Activated gamma-delta T cell (primary cell): Measurements from ENCODE around the gene DNM3.

Experiments
- DNase-seq: peaks from one replicate; lab custom pipeline; 2025; lab: John Stamatoyannopoulos, UW

DNM3 gene

GRCh38 chr1:172238965-172239364, 397.7 kb downstream of the DNM3 start:
- no peak for DNase-seq

GRCh38 chr1:172239901-172240300, 398.6 kb downstream of the DNM3 start:
- no peak for DNase-seq

GRCh38 chr1:172241540-172241939, 400.2 kb downstream of the DNM3 start:
- no peak for DNase-seq

GRCh38 chr1:172244865-172245264, 403.6 kb downstream of the DNM3 start:
- no peak for DNase-seq

GRCh38 chr1:172245788-172246187, 404.5 kb downstream of the DNM3 start:
- no peak for DNase-seq

- no peak for DNase-seq
These were observed 405.5 kb downstream of the DNM3 start for GRCh38 chr1:172246521-172247390.

GRCh38 chr1:172251486-172251885, 410.2 kb downstream of the DNM3 start:
- DNase-seq: no peak

GRCh38 chr1:172252321-172252720, 411.0 kb downstream of the DNM3 start:
- no peak for DNase-seq

GRCh38 chr1:172252958-172253357, 411.7 kb downstream of the DNM3 start:
- no peak for DNase-seq

- no peak for DNase-seq
These were observed 413.4 kb downstream of the DNM3 start for GRCh38 chr1:172254521-172255222.

- DNase-seq: no peak
These were observed 413.9 kb downstream of the DNM3 start for GRCh38 chr1:172255223-172255560.

GRCh38 chr1:172265905-172266304, 424.6 kb downstream of the DNM3 start:
- no peak for DNase-seq

GRCh38 chr1:172266528-172267174, 425.4 kb downstream of the DNM3 start:
- no peak for DNase-seq

GRCh38 chr1:172268237-172268636, 426.9 kb downstream of the DNM3 start:
- DNase-seq: no peak

GRCh38 chr1:172269084-172269483, 427.8 kb downstream of the DNM3 start:
- DNase-seq: no peak

- DNase-seq: no peak
These were observed 428.3 kb downstream of the DNM3 start for GRCh38 chr1:172269644-172270043.

- DNase-seq: no peak
These were observed 429.3 kb downstream of the DNM3 start for GRCh38 chr1:172270605-172271004.

- no peak for DNase-seq
These were observed 430.8 kb downstream of the DNM3 start for GRCh38 chr1:172272087-172272486.

GRCh38 chr1:172273647-172274396, 432.5 kb downstream of the DNM3 start:
- no peak for DNase-seq

GRCh38 chr1:172275478-172275877, 434.2 kb downstream of the DNM3 start:
- no peak for DNase-seq

- DNase-seq: no peak
These were observed 435.0 kb downstream of the DNM3 start for GRCh38 chr1:172276120-172276818.

- DNase-seq: no peak
These were observed 436.0 kb downstream of the DNM3 start for GRCh38 chr1:172277275-172277674.
